Measurements from ENCODE around the gene SMAD7.

Gene SMAD7

DNA sequence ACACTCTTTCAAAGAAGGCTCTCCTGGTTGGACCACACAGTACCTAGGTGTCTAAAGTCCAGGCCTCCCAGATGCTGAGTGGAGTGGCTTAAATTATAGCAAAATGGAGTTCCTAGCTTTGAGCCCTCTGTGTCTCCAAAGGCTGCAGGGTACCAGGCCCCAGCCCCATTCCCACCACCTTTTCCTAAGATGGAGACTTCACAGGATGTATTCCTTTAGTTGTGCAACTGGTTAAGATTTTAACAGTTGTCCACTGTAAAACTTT, 4.9 kb downstream of the SMAD7 start:
- TF ChIP-seq, protein P1, sequence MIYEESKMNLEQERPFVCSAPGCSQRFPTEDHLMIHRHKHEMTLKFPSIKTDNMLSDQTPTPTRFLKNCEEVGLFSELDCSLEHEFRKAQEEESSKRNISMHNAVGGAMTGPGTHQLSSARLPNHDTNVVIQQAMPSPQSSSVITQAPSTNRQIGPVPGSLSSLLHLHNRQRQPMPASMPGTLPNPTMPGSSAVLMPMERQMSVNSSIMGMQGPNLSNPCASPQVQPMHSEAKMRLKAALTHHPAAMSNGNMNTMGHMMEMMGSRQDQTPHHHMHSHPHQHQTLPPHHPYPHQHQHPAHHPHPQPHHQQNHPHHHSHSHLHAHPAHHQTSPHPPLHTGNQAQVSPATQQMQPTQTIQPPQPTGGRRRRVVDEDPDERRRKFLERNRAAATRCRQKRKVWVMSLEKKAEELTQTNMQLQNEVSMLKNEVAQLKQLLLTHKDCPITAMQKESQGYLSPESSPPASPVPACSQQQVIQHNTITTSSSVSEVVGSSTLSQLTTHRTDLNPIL (CRISPR knock-in tag; IDR thresholded peaks at IDR 0.05; ENCODE audit: low read depth): no peak
- TF ChIP-seq ZC3H10 (CRISPR knock-in tag; IDR thresholded peaks at IDR 0.05) (no peak), OSR1 (CRISPR knock-in tag; IDR thresholded peaks at IDR 0.05) (no peak), ZFP3 (CRISPR knock-in tag; IDR thresholded peaks at IDR 0.05) (no peak), GLIS3 (CRISPR knock-in tag; IDR thresholded peaks at IDR 0.05) (no peak), SNAI2 (CRISPR knock-in tag; IDR thresholded peaks at IDR 0.05) (no peak)
- TF ChIP-seq, protein P2, sequence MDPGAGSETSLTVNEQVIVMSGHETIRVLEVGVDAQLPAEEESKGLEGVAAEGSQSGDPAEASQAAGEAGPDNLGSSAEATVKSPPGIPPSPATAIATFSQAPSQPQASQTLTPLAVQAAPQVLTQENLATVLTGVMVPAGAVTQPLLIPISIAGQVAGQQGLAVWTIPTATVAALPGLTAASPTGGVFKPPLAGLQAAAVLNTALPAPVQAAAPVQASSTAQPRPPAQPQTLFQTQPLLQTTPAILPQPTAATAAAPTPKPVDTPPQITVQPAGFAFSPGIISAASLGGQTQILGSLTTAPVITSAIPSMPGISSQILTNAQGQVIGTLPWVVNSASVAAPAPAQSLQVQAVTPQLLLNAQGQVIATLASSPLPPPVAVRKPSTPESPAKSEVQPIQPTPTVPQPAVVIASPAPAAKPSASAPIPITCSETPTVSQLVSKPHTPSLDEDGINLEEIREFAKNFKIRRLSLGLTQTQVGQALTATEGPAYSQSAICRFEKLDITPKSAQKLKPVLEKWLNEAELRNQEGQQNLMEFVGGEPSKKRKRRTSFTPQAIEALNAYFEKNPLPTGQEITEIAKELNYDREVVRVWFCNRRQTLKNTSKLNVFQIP (CRISPR knock-in tag; IDR thresholded peaks at IDR 0.05; ENCODE audit: borderline replicate concordance, low read depth): no peak
- TF ChIP-seq, protein P3, sequence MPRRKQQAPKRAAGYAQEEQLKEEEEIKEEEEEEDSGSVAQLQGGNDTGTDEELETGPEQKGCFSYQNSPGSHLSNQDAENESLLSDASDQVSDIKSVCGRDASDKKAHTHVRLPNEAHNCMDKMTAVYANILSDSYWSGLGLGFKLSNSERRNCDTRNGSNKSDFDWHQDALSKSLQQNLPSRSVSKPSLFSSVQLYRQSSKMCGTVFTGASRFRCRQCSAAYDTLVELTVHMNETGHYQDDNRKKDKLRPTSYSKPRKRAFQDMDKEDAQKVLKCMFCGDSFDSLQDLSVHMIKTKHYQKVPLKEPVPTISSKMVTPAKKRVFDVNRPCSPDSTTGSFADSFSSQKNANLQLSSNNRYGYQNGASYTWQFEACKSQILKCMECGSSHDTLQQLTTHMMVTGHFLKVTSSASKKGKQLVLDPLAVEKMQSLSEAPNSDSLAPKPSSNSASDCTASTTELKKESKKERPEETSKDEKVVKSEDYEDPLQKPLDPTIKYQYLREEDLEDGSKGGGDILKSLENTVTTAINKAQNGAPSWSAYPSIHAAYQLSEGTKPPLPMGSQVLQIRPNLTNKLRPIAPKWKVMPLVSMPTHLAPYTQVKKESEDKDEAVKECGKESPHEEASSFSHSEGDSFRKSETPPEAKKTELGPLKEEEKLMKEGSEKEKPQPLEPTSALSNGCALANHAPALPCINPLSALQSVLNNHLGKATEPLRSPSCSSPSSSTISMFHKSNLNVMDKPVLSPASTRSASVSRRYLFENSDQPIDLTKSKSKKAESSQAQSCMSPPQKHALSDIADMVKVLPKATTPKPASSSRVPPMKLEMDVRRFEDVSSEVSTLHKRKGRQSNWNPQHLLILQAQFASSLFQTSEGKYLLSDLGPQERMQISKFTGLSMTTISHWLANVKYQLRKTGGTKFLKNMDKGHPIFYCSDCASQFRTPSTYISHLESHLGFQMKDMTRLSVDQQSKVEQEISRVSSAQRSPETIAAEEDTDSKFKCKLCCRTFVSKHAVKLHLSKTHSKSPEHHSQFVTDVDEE (CRISPR knock-in tag; IDR thresholded peaks at IDR 0.05): no peak
- no peak for ATAC-seq

DNA sequence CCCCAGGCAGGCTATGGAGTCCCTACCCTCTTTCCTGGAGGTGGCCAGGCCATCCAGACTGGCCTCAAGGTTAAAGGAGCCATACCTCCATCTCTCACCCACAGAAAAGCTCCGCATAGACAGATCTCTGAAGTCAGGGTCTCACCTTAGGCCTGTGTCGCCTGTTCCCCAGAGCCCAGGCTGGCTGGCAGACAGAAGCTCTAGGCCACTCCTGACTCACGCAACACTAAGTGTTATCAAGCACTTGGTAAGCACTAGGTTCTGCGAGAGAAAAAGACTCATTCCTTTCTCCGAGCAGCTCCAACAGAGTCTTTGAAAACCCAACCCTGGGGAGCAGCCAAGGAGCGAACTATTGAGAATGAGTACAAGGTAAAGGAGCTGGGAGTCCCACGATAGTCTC, 6.1 kb downstream of the SMAD7 start:
- no peak for ATAC-seq
- no peak for TF ChIP-seq ZC3H10 (CRISPR knock-in tag; IDR thresholded peaks at IDR 0.05)
- TF ChIP-seq ISL1 (CRISPR knock-in tag; IDR thresholded peaks at IDR 0.05): no peak
- no peak for TF ChIP-seq GLIS3 (CRISPR knock-in tag; IDR thresholded peaks at IDR 0.05)
- TF ChIP-seq ZFP3 (CRISPR knock-in tag; IDR thresholded peaks at IDR 0.05): no peak
- no peak for TF ChIP-seq ZNF70 (CRISPR knock-in tag; IDR thresholded peaks at IDR 0.05)
- no peak for TF ChIP-seq TCF4 (CRISPR knock-in tag; IDR thresholded peaks at IDR 0.05; ENCODE audit: borderline replicate concordance)
- no peak for TF ChIP-seq ZNF565 (CRISPR knock-in tag; conservative IDR thresholded peaks at IDR 0.05; ENCODE audit: low read depth)
- TF ChIP-seq ZNF8 (CRISPR knock-in tag; IDR thresholded peaks at IDR 0.05): no peak
- no peak for TF ChIP-seq ESRRG (CRISPR knock-in tag; IDR thresholded peaks at IDR 0.05)

DNA sequence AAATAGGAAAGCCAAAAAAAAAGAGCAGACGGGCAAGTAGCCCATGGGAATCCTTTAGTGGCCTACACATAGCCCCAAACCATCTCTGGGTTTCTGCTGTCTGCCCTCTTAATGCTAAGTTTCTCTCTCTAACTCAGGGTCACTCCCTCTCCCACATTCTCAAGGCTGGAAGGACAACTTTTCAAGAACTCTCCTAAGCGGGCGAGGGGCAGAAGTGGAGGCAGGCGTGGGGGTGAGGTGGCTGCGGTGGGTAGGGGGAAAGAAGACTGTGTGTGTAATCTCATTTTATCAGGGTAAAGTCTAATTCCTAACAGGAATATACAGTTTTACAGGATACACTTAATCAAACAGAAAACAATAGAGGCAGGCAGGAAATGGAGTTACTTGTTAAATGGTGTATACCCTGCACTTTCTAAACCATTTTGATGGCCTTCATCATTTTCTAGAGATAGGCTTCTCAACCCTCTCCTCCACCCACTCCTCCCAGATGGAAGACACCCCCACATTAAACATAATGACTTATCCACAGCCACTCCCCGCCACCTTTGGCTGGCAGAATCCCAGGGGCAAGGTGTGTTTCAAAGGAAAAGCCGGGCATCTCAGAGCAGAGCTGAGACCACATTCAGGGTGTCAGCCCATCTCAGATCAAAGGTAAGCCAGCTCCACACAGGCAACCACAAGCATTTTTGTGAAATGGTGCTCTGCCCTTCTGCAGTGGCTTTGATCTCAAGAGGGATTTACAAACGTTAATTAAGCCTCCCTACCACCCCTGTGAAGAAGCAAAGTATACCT, 6.8 kb downstream of the SMAD7 start:
- no peak for ATAC-seq

More for the DNA sequence above, 6.8 kb downstream of the SMAD7 start:
- no peak for TF ChIP-seq ZNF565 (CRISPR knock-in tag; conservative IDR thresholded peaks at IDR 0.05; ENCODE audit: low read depth)
- no peak for TF ChIP-seq ARNTL (CRISPR knock-in tag; IDR thresholded peaks at IDR 0.05; ENCODE audit: borderline replicate concordance, low read depth)
- no peak for TF ChIP-seq TOX (CRISPR knock-in tag; IDR thresholded peaks at IDR 0.05; ENCODE audit: borderline replicate concordance)
- TF ChIP-seq ZFP30 (CRISPR knock-in tag; IDR thresholded peaks at IDR 0.05): no peak
- TF ChIP-seq CSDC2 (CRISPR knock-in tag; IDR thresholded peaks at IDR 0.05): no peak
- TF ChIP-seq ISL1 (CRISPR knock-in tag; IDR thresholded peaks at IDR 0.05): no peak
- TF ChIP-seq RARB (CRISPR knock-in tag; IDR thresholded peaks at IDR 0.05): no peak
- TF ChIP-seq, protein P1 (CRISPR knock-in tag; IDR thresholded peaks at IDR 0.05; ENCODE audit: low read depth): no peak
- TF ChIP-seq TCF4 (CRISPR knock-in tag; IDR thresholded peaks at IDR 0.05; ENCODE audit: borderline replicate concordance): no peak
- TF ChIP-seq PPARA (CRISPR knock-in tag; IDR thresholded peaks at IDR 0.05; ENCODE audit: borderline replicate concordance): no peak
- TF ChIP-seq, protein P3 (CRISPR knock-in tag; IDR thresholded peaks at IDR 0.05): no peak
- TF ChIP-seq, protein P2 (CRISPR knock-in tag; IDR thresholded peaks at IDR 0.05; ENCODE audit: borderline replicate concordance, low read depth): no peak
- TF ChIP-seq ZFP3 (CRISPR knock-in tag; IDR thresholded peaks at IDR 0.05): no peak
- TF ChIP-seq ZNF70 (CRISPR knock-in tag; IDR thresholded peaks at IDR 0.05): no peak
